K562 (cell line): ENCODE measurements around the gene CD84. TPM values are rescaled to one million over a fixed set of nuclear protein-coding genes. Genes with fewer than 3 reads are reported as not detected.
A peak's percentile ranks its signal among the peaks of the same experiment; 100 is the strongest.

Experiments used
- ATAC-seq: fragments of 200-7000 bp; cut with Tn5 transposase; 3 replicates; pipeline ENCODE4 v1.9.1; 2020; ENCODE audit warnings: moderate library complexity
- BruUV-seq: library from RNA; stranded (reverse); fragments of 400-500 nt; replicated peaks from 2 replicates; lab custom pipeline; 2021; lab: Mats Ljungman, UMichigan
- CTCF ChIA-PET: fragments of 300-600 bp; formaldehyde crosslinking; extraction: SDS; loops from one replicate; lab custom pipeline; 2021; ENCODE audit warnings: low intra/inter-chr PET ratio; lab: Yijun Ruan, JAX
- POLR2A ChIA-PET: fragments of 300-600, 350-650 bp; sonication (Branson Sonifier 250); formaldehyde crosslinking; extraction: SDS; loops from one replicate; lab custom pipeline; 2021; ENCODE audit warnings: antibody characterized with exemption, inconsistent platforms; lab: Yijun Ruan, JAX
- DNase-seq, 4 experiments: peaks; one replicate each; pipeline versions ENCODE4 v3.0.0 to v3.0.0-alpha.2; 2011 to 2018; ENCODE audit warnings: low spot score in 3 of 4, mixed read lengths in 3 of 4; ENCODE audit errors: extremely low read depth in 1 of 4
- FAIRE-seq: peaks from 2 replicates; lab custom pipeline; 2011; peaks lifted over from hg19 to GRCh38; lab: Jason Lieb, UNC
- H2AFZ ChIP-seq: 2 replicates; pipeline ENCODE4 v1.6.0; 2011; ENCODE audit warnings: low read depth, low read length, control low read depth, inconsistent platforms
- H3K27ac ChIP-seq: fragments of 200-600 bp; 3 replicates; pipeline ENCODE4 v1.8.0; 2011; ENCODE audit warnings: low read depth, mild to moderate bottlenecking, control low read depth, inconsistent platforms, low read length, moderate library complexity, mixed read lengths; ENCODE audit errors: extremely low read depth
- H3K27me3 ChIP-seq, 2 experiments: fragments of 300-600 bp in 1 of 2; 2 replicates in 1 of 2; 3 replicates in 1 of 2; pipeline versions ENCODE4 v1.6.0 to v1.8.0; 2011; ENCODE audit warnings: inconsistent platforms in 2 of 2, low read length in 2 of 2, mild to moderate bottlenecking in 1 of 2, mixed read lengths in 1 of 2, moderate library complexity in 1 of 2; ENCODE audit not compliant: control insufficient read depth in 2 of 2, insufficient read depth in 2 of 2
- H3K36me3 ChIP-seq: fragments of 300-600 bp; 3 replicates; pipeline ENCODE4 v1.8.0; 2011; ENCODE audit warnings: mild to moderate bottlenecking, low read length, inconsistent platforms; ENCODE audit not compliant: control insufficient read depth, insufficient read depth
- H3K4me1 ChIP-seq, 2 experiments: fragments of 200-600 bp in 1 of 2; replicated peaks in 1 of 2; 2 replicates in 1 of 2; 3 replicates in 1 of 2; pipeline versions ENCODE4 v1.5.1 to v1.8.0; 2011; ENCODE audit warnings: inconsistent platforms in 2 of 2, low read length in 2 of 2, mild to moderate bottlenecking in 1 of 2, mixed read lengths in 1 of 2, moderate library complexity in 1 of 2; ENCODE audit not compliant: control insufficient read depth in 2 of 2, insufficient read depth in 2 of 2
- H3K4me2 ChIP-seq: 2 replicates; pipeline ENCODE4 v1.6.1; 2011; ENCODE audit warnings: low read length, control low read depth, inconsistent platforms, mixed read lengths; ENCODE audit not compliant: insufficient read depth
- H3K4me3 ChIP-seq: fragments of 200-600 bp; sonication (generic), shearing (Covaris generic); 2 replicates; pipeline ENCODE4 v1.5.1; 2016; ENCODE audit warnings: control low read depth, inconsistent platforms
- H3K79me2 ChIP-seq: fragments of 200-600 bp; 3 replicates; pipeline ENCODE4 v1.8.0; 2011; ENCODE audit warnings: low read length, inconsistent platforms; ENCODE audit not compliant: control insufficient read depth, insufficient read depth
- H3K9ac ChIP-seq, 2 experiments: 2 replicates each; pipeline versions ENCODE4 v1.6.0 to v1.6.1; 2011; ENCODE audit warnings: low read depth in 2 of 2, low read length in 2 of 2, control low read depth in 1 of 2, inconsistent platforms in 1 of 2, mild to moderate bottlenecking in 1 of 2, mixed read lengths in 1 of 2; ENCODE audit not compliant: insufficient read depth in 1 of 2
- H3K9me1 ChIP-seq: one replicate; pipeline ENCODE4 v1.6.0; 2011; ENCODE audit warnings: inconsistent platforms, mild to moderate bottlenecking, low read length, moderate library complexity; ENCODE audit not compliant: control insufficient read depth, insufficient read depth
- H3K9me3 ChIP-seq: replicated peaks from 2 replicates; pipeline ENCODE4 v1.5.1; 2011; ENCODE audit warnings: low read depth, low read length, inconsistent platforms; ENCODE audit not compliant: control insufficient read depth, insufficient read depth
- H4K20me1 ChIP-seq: replicated peaks from 2 replicates; pipeline ENCODE4 v1.6.1; 2011; ENCODE audit warnings: low read length, inconsistent platforms, mixed read lengths; ENCODE audit not compliant: control insufficient read depth, insufficient read depth
- BMI1 ChIP-seq: fragments of 150-350 bp; IDR thresholded peaks from 2 replicates; pipeline ENCODE4 v1.6.1; 2014; ENCODE audit warnings: low read length
- HLTF ChIP-seq: fragments of 450-650 bp; IDR thresholded peaks from 2 replicates; pipeline ENCODE4 v1.6.1; 2016
- HOXB6 ChIP-seq: fragments of 250-450 bp; sonication (Bioruptor Pico); IDR thresholded peaks from 2 replicates; pipeline ENCODE4 v1.5.1; 2022; ENCODE audit warnings: mild to moderate bottlenecking, borderline replicate concordance
- KAT8 ChIP-seq: fragments of 450-650 bp; IDR thresholded peaks from 2 replicates; pipeline ENCODE4 v1.6.1; 2016; ENCODE audit warnings: low read depth, mild to moderate bottlenecking
- NFXL1 ChIP-seq: fragments of 450-650 bp; formaldehyde crosslinking; IDR thresholded peaks from 2 replicates; pipeline ENCODE4 v1.4.0; 2021; ENCODE audit warnings: mild to moderate bottlenecking
- SMARCE1 ChIP-seq: fragments of 450-650 bp; IDR thresholded peaks from 2 replicates; pipeline ENCODE4 v1.7.1; 2016; ENCODE audit warnings: mild to moderate bottlenecking
- THRAP3 ChIP-seq: fragments of 450-650 bp; IDR thresholded peaks from 2 replicates; pipeline ENCODE4 v1.6.1; 2016; ENCODE audit warnings: mild to moderate bottlenecking, inconsistent platforms, borderline replicate concordance
- ZNF124 ChIP-seq: sonication (generic); formaldehyde crosslinking; IDR thresholded peaks from 2 replicates; pipeline ENCODE4 v1.8.1; 2022; ENCODE audit warnings: missing genetic modification reagents
- ZNF133 ChIP-seq: fragments of 250-450 bp; sonication (Bioruptor Pico); IDR thresholded peaks from 2 replicates; pipeline ENCODE4 v1.4.0; 2020; ENCODE audit warnings: mild to moderate bottlenecking
- ZNF274 ChIP-seq: IDR thresholded peaks from 2 replicates; pipeline ENCODE4 v1.6.1; 2011; ENCODE audit warnings: low read depth, mild to moderate bottlenecking, low read length, moderate library complexity, borderline replicate concordance
- WGBS: fragments of 100-300 bp; shearing (Covaris generic); methylation state at CpG from one replicate; pipeline ENCODE4 v1.1.6; 2016; ENCODE audit warnings: low coverage, mixed read lengths; ENCODE audit not compliant: insufficient coverage; ENCODE audit errors: missing lambda C conversion rate; 5-methylcytosine and 5-hydroxymethylcytosine counted together
- in situ Hi-C: fragments of 300-500 bp; cut with MboI; formaldehyde crosslinking; loops from 4 replicates; pipeline ENCODE4 v1.15.0; 2018; ENCODE audit warnings: inconsistent platforms, mixed read lengths
- intact Hi-C: fragments of 100-400 bp; cut with micrococcal nuclease; formaldehyde crosslinking; loops from 2 replicates; pipeline ENCODE4 v1.14.2; 2022
- polyA plus RNA-seq, 8 experiments: library from polyadenylated mRNA; depleted of rRNA in 4 of 8; stranded (reverse) in 5 of 8; unstranded in 3 of 8; fragments of >200 nt; fragmentation: Nextera tagmentation in 2 of 8; fragmentation: Illumina TruSeq in 1 of 8; extraction: Ambion mirVana in 2 of 8; extraction: Trizol in 1 of 8; gene quantifications; 2 replicates each; pipeline versions ENCODE4 v1.2.1 to v1.2.3, GENCODE V29; 2011 to 2014; ENCODE audit warnings: inconsistent platforms in 1 of 8, missing spikeins in 1 of 8
- total RNA-seq, 7 experiments: library from RNA; depleted of rRNA in 6 of 7; stranded (reverse); fragments of >200 nt in 6 of 7; fragmentation: Illumina TruSeq in 2 of 7; extraction: Trizol in 2 of 7; gene quantifications; 2 replicates each; pipeline versions ENCODE4 v1.2.1 to v1.2.3, GENCODE V29; 2011 to 2021; ENCODE audit warnings: low replicate concordance in 1 of 7
- TF ChIP-seq, protein P1 (sequence below): sonication (generic); formaldehyde crosslinking; IDR thresholded peaks from 2 replicates; pipeline ENCODE4 v1.8.1; 2022; ENCODE audit warnings: missing genetic modification reagents
- TF ChIP-seq, protein P2 (sequence below): sonication (generic); formaldehyde crosslinking; IDR thresholded peaks from 2 replicates; pipeline ENCODE4 v1.8.0; 2022; ENCODE audit warnings: missing genetic modification reagents, mild to moderate bottlenecking, borderline replicate concordance
- TF ChIP-seq, protein P3 (sequence below): IDR thresholded peaks from 2 replicates; pipeline ENCODE4 v1.6.1; 2014; ENCODE audit warnings: antibody characterized with exemption
- TF ChIP-seq, protein P4 (sequence below), 2 experiments: IDR thresholded peaks; 2 replicates each; pipeline ENCODE4 v1.6.1; 2012; ENCODE audit warnings: improper control_type of control experiment in 2 of 2, low read depth in 2 of 2, low read length in 2 of 2, borderline replicate concordance in 1 of 2
- TF ChIP-seq, protein P5 (sequence below): fragments of 450-650 bp; formaldehyde crosslinking; IDR thresholded peaks from 2 replicates; pipeline ENCODE4 v1.4.0; 2022; ENCODE audit warnings: missing genetic modification characterization

Gene CD84
- total and polyA plus RNA-seq, 9 of the 15 experiments (the other 6 are each of a cell fraction or from before 2014, with no cell fraction given) = 0.82 to 6.8 (median 2.0) TPM

DNA sequence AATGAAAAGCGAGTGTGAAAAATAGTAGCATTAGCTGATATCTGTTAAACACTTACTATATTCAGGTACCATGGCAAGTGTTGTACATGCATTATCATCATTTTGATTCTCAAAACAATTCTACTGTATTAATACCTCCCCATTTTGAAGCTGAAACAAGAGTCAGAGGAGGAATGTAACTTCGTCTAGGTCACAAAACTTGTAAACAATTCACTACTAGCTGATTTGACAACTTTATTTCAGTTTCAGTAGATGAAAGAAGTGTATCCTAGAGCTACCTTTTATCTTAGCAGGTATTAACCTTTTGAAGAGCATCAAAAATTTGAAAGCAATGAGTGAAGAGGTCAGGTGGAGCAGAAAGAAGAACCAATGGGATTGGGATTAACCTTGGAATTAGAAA lies 1.6 kb downstream of the CD84 start:
- no TSS peak for BruUV-seq
- no peak for DNase-seq
- H3K4me3 ChIP-seq = no peak overlapping the region
- H3K36me3 ChIP-seq = no peaks in the 10 kb centered on the region
- H3K79me2 ChIP-seq = no peaks in the 10 kb centered on the region
- H3K4me2 ChIP-seq = no peak overlapping the region
- H2AFZ ChIP-seq = peak overlapping the region; percentile 48
- no peaks in the 10 kb centered on the region for H3K9me1 ChIP-seq
- no peak overlapping the region for H3K27ac ChIP-seq
- CTCF ChIA-PET = no interaction called here
- POLR2A ChIA-PET = interaction anchor here (0.8 to 1.9 kb wide), 3 partner anchors 9 to 35 kb away, joined by 3 to 6 read pairs (median 4); no protein-coding TSS in a partner anchor
- in situ Hi-C loops (no loop called here), intact Hi-C loops (no loop called here)
- no peak for ATAC-seq
- FAIRE-seq = no peak
- 70% methylated on average over 2 of the region's 2 CpGs for WGBS
- no peak overlapping the region for H3K9ac ChIP-seq
- H3K9me3 ChIP-seq = no peaks in the 10 kb centered on the region
- H4K20me1 ChIP-seq = no peaks in the 10 kb centered on the region
- peaks cover 3 to 73% of the 10 kb centered on the region in 2 experiments; a peak in 4 of 5 replicates for H3K4me1 ChIP-seq
- H3K27me3 ChIP-seq = no peaks in the 10 kb centered on the region
- no peak for TF ChIP-seq NFXL1
- TF ChIP-seq, protein P1, sequence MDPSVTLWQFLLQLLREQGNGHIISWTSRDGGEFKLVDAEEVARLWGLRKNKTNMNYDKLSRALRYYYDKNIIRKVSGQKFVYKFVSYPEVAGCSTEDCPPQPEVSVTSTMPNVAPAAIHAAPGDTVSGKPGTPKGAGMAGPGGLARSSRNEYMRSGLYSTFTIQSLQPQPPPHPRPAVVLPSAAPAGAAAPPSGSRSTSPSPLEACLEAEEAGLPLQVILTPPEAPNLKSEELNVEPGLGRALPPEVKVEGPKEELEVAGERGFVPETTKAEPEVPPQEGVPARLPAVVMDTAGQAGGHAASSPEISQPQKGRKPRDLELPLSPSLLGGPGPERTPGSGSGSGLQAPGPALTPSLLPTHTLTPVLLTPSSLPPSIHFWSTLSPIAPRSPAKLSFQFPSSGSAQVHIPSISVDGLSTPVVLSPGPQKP (CRISPR knock-in tag) = no peak
- no peak for TF ChIP-seq THRAP3
- no peak for TF ChIP-seq ZNF124 (CRISPR knock-in tag)
- no peak for TF ChIP-seq ZNF274
- no peak for TF ChIP-seq HOXB6
- no peak for TF ChIP-seq HLTF
- TF ChIP-seq BMI1 = no peak
- TF ChIP-seq, protein P2, sequence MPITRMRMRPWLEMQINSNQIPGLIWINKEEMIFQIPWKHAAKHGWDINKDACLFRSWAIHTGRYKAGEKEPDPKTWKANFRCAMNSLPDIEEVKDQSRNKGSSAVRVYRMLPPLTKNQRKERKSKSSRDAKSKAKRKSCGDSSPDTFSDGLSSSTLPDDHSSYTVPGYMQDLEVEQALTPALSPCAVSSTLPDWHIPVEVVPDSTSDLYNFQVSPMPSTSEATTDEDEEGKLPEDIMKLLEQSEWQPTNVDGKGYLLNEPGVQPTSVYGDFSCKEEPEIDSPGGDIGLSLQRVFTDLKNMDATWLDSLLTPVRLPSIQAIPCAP = no peak
- TF ChIP-seq, protein P3, sequence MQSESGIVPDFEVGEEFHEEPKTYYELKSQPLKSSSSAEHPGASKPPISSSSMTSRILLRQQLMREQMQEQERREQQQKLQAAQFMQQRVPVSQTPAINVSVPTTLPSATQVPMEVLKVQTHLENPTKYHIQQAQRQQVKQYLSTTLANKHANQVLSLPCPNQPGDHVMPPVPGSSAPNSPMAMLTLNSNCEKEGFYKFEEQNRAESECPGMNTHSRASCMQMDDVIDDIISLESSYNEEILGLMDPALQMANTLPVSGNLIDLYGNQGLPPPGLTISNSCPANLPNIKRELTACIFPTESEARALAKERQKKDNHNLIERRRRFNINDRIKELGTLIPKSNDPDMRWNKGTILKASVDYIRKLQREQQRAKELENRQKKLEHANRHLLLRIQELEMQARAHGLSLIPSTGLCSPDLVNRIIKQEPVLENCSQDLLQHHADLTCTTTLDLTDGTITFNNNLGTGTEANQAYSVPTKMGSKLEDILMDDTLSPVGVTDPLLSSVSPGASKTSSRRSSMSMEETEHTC = no peak
- TF ChIP-seq, protein P4, sequence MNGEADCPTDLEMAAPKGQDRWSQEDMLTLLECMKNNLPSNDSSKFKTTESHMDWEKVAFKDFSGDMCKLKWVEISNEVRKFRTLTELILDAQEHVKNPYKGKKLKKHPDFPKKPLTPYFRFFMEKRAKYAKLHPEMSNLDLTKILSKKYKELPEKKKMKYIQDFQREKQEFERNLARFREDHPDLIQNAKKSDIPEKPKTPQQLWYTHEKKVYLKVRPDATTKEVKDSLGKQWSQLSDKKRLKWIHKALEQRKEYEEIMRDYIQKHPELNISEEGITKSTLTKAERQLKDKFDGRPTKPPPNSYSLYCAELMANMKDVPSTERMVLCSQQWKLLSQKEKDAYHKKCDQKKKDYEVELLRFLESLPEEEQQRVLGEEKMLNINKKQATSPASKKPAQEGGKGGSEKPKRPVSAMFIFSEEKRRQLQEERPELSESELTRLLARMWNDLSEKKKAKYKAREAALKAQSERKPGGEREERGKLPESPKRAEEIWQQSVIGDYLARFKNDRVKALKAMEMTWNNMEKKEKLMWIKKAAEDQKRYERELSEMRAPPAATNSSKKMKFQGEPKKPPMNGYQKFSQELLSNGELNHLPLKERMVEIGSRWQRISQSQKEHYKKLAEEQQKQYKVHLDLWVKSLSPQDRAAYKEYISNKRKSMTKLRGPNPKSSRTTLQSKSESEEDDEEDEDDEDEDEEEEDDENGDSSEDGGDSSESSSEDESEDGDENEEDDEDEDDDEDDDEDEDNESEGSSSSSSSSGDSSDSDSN (IDR thresholded peaks at IDR 0.05; ENCODE audit: borderline replicate concordance in 1 of 2, low read depth in 2 of 2, low read length in 2 of 2) = no peak
- TF ChIP-seq, protein P5, sequence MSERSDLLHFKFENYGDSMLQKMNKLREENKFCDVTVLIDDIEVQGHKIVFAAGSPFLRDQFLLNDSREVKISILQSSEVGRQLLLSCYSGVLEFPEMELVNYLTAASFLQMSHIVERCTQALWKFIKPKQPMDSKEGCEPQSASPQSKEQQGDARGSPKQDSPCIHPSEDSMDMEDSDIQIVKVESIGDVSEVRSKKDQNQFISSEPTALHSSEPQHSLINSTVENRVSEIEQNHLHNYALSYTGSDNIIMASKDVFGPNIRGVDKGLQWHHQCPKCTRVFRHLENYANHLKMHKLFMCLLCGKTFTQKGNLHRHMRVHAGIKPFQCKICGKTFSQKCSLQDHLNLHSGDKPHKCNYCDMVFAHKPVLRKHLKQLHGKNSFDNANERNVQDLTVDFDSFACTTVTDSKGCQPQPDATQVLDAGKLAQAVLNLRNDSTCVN (CRISPR knock-in tag) = no peak
- TF ChIP-seq SMARCE1 = no peak
- no peak for TF ChIP-seq KAT8
- TF ChIP-seq ZNF133 (CRISPR knock-in tag) = no peak
